HG03108 (cell line): ENCODE measurements around the gene PGM5.
"Not testable (repeated sequence)": the region's sequence is repeated elsewhere in the genome, so short reads cannot be mapped to it uniquely, and the experiment has no call there.

Experiments used
- ATAC-seq: cut with Tn5 transposase; IDR thresholded peaks from one replicate; pipeline ENCODE4 v1.9.1; 2021; ENCODE audit warnings: moderate library complexity; ENCODE audit not compliant: unreplicated experiment

The PGM5 gene

DNA sequence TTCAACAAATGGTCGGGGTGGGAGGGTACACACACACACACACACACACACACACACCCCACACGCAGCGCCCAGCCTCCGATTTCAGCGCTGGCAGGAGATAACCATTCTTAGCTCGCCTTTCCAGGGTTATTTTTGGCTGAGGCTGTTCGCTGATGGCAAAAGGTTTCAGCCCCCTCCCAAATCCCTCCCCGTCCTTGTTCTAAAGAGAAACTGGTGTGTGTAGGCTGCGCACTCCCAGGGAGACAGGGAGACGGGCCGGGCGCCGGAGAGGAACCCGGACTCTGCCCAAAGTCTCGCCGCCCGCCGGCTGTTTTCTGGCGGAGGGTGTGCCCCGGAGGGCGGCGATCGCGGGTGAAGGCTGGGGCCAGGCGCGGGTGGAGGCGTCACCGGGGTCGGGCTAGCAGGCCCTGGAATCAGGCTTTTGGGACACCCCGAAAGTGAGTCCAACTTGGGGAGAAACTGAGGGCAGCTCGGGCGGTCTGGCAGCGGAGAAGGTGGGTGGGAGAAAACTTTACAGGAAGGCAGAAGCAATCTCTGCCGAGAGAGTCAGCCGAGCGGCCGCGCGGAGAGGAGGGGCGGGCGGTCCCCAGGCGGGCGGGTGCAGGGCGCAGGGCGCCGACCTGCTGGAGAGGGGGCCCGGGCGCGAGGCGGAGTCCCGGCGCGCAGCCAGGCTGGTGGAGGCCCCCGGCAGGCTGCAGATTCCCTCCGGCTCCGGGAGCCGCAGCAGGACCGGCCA is at the start of gene PGM5:
Gene PGM5, plus strand, starts transcription at position 232 of the 739 bp plus-strand sequence. CDS start 517 bp downstream, outside the sequence.
- ATAC-seq, result not testable (repeated sequence)

DNA sequence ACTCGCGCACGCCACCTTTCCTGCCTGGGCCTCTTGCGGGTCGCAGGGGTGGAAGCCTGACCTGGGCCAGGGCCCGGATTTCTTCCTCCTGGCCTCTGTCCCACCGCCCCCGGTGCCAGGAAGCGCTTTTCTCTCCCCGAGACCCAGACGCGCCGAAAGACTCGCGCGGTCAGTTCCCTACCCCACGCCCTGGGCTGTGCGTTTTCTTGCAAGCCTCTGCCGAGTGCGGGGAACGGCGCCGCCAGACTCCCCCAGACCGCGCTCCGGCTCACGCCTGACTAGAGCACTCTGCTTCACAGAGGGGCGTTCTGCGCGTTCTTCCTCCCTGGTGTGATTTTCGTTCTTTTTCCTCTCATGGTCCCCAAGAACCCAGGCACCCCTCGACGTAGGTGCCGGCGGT is 49.3 kb upstream of the PGM5 start:
- ATAC-seq, result not testable (repeated sequence)

DNA sequence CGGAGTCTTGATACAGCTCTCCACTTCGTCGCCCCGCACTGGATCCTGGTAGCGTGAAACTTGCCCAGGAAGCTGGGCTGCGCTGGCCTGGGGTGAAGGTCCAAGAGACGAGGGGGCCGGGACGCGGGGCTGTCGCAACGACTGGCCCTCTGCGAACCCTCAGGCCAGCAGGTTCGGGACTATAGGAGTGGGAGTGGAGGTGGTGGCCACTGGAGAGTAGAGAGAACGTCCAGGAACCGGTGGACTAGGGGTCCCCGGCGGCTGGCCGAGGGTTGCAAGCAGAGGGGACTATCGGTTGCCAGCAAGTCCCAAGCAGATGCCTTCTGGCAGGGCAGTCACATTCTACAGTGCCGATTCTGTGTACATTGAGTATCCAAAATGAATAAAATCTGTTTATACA is 48.8 kb upstream of the PGM5 start:
- not testable (repeated sequence) for ATAC-seq

DNA sequence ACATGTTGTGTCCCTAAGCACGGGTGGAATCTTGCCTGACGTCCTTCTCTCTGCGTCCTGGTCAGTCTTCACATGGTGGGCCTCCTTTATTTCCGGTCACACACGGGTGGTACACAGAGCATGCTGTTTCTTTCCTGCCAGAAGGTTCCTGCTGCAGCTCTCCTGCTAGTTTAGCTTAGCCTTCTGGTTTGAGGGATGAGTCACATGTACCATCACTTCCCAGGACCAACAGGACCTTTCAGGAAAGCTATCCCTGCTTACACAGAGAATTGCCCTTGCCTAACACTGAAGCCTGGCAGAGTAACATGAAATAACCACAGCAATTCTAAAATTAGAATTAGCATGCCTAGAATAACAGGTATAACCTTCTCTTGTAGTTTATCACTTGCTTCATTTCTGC is 45.2 kb upstream of the PGM5 start:
- ATAC-seq, result not testable (repeated sequence)

DNA sequence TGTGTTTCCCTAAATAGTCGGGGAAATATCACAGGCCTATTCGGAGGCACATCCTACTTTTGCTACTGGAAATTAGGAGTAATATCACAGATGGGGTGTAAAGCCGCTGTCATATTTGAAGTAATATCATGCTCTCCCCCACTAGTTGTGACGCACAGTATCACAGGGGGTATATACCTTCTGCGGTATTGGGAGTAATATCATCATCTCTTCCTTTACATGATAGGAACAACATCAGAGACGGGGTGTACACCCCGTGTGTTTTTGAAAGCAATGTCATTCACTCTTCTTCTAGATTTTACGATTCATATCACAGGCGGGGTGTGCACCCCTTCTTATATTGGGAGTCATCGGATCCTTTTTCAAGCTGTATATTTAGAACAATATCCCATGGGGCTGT is 38.2 kb upstream of the PGM5 start:
- ATAC-seq, result not testable (repeated sequence)

DNA sequence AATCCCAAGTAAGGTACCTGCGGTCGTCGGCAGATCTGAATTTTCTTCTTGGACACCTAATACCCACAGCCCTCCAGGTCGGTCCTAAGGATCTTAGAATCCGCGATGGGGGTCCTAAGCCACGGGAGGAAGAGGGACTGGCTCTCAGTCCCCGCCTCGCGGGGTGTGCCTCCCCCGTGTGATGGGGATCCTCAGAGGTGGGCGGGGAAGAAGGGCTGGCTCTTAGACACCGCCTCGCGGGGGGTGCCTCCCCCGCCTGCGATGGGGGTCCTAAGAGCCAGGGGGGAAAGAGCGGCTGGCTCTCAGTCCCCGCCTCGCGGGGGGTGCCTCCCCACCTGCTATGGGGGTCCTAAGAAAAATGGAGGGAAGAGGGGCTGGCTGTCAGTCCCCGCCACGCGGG is 32.7 kb upstream of the PGM5 start:
- not testable (repeated sequence) for ATAC-seq

DNA sequence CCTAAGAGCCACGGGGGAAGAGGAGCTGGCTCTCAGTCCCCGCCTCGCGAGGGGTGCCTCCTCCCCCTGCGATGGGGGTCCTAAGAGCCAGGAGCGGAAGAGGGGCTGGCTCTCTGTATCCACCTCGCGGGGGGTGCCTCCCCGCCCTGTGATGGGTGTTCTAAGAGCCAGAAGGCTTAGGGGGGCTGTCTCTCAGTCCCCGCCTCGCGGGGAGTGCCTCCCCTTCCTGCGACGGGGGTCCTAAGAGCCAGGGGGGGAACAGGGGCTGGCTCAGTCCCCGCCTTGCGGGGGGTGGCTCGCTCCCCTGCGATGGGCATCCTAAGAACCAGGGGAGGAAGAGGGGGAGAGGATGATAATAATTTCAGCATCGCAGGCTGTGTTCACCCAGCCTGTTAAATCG is 31.9 kb upstream of the PGM5 start:
- not testable (repeated sequence) for ATAC-seq

DNA sequence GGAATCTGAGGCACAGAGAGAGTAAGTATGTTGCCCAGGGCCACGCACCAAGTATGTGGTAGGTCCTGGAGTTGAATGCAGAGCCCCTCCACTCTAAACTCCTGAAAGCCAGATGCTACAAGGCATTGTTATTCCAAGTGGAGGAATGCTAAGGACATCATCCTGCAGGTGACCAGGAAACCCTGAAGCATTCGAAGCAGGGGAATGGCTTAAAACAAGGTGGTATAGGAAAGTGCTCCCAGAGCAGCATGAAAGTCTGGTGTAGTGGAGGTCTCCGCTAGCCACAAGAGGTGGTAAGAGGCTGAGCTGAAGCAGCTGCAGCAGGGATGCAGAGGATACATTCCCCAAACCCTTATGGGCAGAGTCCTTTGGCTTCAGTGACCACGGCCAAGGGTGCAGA is 27.3 kb upstream of the PGM5 start:
- ATAC-seq, result not testable (repeated sequence)

DNA sequence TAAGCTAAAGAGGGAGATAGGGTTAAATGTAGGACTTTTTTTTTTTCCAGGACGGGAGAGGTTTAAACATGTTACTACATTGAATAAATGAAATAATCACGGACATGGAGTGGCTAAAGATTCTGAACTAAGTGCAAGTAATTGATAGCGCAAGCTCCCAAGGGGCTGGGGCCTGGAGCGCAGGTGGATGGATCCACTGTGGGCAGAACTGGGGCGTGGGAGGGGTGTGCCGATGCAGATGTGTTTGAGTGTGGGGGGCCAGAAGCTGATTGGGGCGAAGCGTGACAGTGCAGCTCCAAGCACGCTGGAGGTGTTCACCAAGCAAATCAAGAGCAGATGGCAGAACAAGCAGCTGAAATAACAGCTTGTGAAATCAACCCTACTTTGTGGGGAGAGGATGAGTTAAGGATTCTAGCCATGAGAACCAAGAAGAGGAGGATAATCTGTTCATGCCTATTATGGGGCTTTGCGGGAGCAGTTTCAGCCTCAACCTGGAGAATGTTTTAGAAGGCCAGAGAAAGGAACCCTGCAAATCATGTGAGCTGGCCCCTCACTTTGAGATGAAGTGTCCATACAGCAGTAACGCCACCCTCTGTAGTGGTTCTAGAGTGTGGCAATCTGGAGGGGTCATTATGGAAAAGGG is 25.8 kb upstream of the PGM5 start:
- not testable (repeated sequence) for ATAC-seq

DNA sequence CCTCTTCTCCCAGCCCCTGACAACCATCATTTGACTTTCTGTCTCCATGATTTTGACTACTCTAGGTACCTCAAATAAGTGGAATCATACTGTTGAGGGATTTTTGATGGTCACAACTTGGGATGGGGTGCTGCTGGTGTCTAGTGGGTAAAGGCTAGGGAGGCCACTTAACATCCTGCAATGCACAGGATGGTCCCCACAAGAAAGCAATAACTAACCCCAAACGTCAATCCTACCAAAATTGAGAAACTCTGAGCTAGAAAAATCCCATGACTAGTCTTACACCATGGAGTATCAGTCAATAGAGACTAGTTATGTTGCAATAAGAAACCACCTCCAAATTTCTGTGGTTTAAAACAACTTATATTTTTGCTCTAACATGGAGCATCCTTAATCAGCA is 24.3 kb upstream of the PGM5 start:
- not testable (repeated sequence) for ATAC-seq

DNA sequence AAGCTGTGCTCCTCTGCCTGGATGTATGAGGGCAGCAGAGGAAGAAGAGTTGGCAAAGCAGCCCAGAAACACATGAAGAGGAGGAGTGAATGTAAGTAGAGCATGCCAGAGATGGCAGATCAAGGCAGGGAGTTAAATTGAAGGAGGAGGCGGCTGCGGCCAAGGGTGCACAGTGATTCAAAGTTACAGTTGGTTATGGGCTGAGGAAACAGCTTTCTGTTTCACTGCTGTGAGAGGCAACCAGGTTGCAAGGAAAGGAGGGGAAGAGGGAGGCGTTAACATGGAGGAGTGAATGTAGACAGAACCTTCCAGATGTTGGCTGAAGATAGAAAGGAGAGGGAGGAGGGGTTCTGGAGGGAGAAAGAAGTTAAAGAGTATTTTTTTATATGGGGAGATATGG is 20.5 kb upstream of the PGM5 start:
- not testable (repeated sequence) for ATAC-seq

DNA sequence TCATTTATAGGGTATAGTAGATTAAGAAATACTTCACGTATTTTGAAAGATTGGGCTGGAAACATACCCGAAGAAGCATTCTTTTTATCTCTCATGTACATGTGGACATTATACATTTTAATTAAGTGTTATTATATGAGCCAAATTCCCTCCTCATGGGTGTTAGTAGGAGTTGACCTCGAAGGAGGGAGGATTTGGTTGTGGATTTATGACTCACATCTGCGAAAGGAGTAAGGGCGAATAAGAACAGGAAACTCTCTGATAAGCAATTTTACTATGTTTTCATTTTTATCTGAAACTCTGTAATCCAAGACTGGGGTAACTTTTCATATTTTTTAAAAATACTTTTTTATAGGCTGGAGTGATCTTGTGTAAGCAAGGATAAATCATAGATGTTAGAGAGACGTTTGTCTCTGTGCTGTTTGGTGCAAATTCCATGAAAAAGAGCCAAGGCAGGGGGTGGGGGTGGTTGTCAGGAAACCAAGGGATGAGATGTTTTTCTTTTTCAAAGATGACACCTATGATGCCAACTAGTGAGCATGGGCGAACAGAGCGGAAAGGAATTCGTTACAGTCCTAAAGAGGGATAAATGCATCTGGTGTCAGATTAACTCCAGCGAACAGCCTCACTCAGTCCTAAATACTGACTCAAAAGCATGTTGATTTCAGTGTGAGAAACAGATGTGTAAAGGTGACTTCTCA is 19.6 kb upstream of the PGM5 start:
- ATAC-seq, result not testable (repeated sequence)

DNA sequence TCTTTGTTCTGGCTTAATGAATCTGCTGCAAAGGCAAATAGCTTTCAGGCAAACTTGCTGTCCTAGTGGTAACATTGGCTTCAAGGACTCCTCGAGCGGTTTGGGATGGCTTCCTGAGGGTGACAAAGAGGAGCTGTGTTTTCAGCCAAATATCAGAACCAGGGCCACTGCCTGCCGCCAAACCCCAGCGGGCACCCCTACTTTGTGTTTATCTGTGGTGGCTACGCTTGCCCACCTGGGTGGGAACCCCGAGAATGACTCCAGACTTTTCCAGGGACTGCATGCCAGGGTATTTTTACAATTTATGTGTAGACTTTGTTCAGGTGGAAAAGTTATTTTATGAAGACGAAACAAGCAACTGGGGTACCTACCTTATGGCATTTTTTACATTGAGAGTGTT is 18.4 kb upstream of the PGM5 start:
- not testable (repeated sequence) for ATAC-seq

DNA sequence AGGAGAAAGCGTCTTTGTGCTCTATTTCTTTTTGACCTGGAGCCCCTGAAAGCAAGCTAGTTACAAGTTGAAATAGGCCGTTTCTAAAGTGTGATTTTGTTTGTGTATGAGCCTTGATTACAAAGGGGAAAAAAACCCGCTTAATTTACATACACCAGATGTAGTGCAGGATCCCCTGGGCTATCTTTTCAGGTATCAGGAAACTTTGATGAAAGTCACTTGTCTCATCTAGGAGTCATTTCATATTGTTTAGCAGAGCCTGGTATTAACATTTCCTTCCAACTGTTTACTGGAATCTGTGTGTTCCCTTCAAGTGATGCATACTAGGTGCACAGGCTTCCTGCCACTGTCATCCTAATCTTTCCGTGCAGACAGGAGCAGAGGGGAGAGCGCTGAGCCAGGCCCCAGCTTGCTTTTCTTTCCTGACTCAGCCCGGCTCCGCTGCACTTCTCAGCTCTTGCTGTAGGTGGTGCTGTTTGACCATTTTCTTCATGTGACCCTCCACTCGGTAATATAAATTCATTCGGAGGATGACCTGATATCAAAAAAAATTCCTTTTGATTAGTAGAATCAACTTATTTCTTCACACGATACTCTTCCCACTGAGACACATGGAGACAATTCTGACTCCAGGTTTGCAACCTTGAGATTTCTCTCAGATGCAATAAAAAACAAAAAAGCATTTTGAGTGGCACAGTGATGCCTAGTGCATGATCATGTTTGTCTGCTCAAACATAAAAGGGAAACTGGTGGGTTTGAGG is 14.0 kb upstream of the PGM5 start:
- peak; percentile 75 for ATAC-seq

DNA sequence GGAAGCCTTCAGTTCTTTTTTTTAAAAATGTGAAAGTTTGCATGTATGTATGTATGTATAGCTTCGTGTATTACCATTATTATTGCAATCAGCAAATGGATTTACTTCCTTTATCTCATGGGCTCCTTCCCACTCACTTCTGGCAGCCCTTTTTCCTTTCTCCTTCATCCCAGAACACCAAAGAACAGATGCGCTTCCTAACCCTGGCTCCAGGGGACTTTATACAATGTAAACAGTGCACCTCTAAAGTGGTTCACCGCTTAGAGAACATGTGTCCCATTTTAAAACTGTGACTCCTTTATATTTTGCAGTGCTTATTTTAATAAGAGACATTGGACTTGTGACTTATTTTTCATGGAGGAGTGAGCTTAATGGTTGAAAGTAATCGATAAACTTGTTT is 13.2 kb upstream of the PGM5 start:
- not testable (repeated sequence) for ATAC-seq

DNA sequence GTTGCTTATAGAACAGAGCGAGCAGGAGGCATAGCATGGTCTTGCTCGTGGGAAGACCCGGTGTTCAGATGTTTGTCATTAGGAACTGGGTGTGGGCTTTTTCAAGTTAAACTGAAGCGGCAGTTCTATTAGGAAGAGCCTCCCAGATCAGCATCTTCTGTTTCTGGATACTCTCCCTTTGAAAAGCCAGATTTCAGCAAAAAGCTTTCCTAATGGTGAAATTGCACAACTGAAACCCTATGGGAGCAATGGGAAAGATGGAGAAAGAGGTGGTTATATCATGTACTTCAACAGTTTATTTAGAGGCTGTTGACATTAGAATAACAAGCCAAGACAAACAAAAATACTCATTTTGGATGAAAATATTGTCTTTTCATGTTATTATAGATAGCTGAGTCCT is 12.4 kb upstream of the PGM5 start:
- ATAC-seq, result not testable (repeated sequence)

DNA sequence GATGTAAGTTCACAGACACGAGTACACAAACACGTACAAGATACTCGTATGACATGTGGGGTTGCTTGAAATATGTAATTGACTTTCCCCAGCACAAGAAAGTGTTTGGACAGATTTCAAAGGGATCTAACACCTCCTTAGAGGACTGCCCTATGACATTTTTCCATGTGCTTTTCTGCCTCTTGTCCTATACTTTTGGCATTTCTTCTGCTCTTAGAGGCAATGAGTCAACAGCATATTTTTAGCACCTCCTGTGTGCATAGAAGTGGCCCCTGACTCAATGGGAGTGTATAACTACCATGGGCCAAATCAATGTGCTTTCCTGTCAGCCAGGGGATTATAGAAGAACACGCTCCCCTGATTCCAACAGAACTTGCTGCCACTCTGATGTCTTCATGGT is 4.7 kb upstream of the PGM5 start:
- ATAC-seq, result not testable (repeated sequence)

DNA sequence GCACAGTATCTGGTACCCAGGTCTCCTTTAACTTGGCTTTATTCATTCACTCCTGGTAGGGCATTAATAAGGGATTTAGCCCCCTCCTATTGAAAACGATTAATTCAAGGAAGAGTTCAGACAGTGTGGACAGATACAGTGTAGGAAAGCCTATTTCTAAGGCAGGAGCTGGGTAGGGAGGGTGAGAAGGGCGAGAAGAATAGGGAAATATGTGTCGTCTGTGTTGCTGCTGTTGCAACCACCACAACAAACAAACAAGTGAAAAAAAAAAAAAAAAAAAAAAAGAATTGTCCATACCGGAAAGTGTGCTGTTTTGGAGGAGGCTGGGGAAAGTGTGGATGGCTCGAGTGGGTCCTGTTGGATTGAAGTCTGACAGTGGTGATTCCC is 425 bp upstream of the PGM5 start:
- ATAC-seq, result not testable (repeated sequence)

DNA sequence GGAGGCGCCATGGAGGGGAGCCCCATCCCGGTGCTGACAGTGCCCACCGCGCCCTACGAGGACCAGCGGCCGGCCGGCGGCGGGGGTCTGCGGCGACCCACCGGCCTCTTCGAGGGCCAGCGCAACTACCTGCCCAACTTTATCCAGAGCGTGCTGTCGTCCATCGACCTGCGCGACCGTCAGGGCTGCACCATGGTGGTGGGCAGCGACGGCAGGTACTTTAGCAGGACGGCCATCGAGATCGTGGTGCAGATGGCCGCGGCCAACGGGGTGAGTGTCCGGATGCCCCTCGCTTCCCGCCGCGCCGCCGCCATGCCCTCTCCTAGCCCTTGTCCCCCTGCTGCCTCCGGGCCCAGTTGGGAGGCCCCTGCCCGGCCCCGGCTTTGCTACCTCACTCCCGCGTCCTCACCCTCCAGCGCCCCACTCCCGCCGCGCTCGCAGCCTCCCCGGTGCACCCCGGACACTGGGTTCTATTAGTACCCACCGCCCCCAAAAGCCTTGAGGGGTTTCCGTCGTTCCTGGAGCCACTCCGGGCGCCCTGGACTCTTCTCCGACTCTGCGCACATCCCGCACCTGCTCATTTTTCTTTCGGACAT is 806 bp downstream of the PGM5 start:
- ATAC-seq, result not testable (repeated sequence)

DNA sequence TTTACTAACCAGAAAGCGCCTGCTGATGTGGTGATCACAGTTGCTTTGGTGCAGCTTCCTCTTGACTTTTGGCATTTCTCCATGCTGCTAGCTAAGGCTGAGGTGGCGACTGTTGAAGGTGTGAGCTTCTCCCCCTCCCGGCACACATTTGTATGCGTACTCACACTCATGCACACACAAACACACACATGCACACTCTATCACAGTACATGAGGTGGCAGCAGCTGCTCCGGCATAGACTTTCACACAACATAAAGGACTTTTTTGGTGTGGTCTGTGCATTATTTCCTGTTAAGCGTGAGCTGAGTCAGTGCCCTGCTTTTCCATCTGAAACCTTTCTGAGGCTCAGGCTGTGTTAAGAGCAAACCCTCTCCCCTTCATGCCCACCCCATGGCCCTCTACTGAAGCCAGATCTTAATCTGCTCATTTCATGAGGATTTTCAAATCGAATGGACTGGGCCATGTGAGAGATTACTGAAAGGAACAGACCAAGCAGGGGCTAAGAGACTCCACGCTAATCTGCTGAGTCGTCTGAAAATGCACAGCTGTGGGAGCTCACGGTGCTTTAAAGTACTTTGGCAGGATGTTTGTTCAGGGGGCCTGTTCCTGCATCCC is 10.6 kb downstream of the PGM5 start:
- peak; percentile 52 for ATAC-seq
